Mesenchymal stem cell (in vitro differentiated cells and primary cell): Measurements from ENCODE around the gene CD46.

Experiments
- DNase-seq: peaks from one replicate; pipeline ENCODE4 v3.0.0-alpha.2; 2013
- H2AFZ ChIP-seq: one replicate; pipeline ENCODE4 v1.6.1; 2013; ENCODE audit warnings: low read depth, mild to moderate bottlenecking, control low read depth, inconsistent platforms, low read length, moderate library complexity
- H2AK5ac ChIP-seq: 2 replicates; pipeline ENCODE4 v1.6.1; 2013; ENCODE audit warnings: low read length, moderate library complexity, mild to moderate bottlenecking, inconsistent platforms; ENCODE audit not compliant: severe bottlenecking
- H2BK120ac ChIP-seq: one replicate; pipeline ENCODE4 v1.6.1; 2013; ENCODE audit warnings: low read depth, mild to moderate bottlenecking, inconsistent platforms, low read length, moderate library complexity
- H2BK12ac ChIP-seq, 2 experiments: one replicate each; pipeline ENCODE4 v1.6.1; 2013; ENCODE audit warnings: inconsistent platforms in 2 of 2, low read length in 2 of 2, mild to moderate bottlenecking in 2 of 2, moderate library complexity in 2 of 2, control low read depth in 1 of 2
- H2BK15ac ChIP-seq: one replicate; pipeline ENCODE4 v1.6.1; 2013; ENCODE audit warnings: mild to moderate bottlenecking, low read depth, inconsistent platforms; ENCODE audit not compliant: poor library complexity, severe bottlenecking
- H2BK5ac ChIP-seq: 2 replicates; pipeline ENCODE4 v1.6.1; 2013; ENCODE audit warnings: low read depth, mild to moderate bottlenecking, low read length, control low read depth, inconsistent platforms; ENCODE audit not compliant: poor library complexity, severe bottlenecking
- H3K14ac ChIP-seq, 2 experiments: one replicate each; pipeline ENCODE4 v1.6.1; 2013; ENCODE audit warnings: inconsistent platforms in 2 of 2, low read length in 2 of 2, control low read depth in 1 of 2, mild to moderate bottlenecking in 1 of 2, moderate library complexity in 1 of 2
- H3K18ac ChIP-seq, 2 experiments: one replicate each; pipeline ENCODE4 v1.6.1; 2013; ENCODE audit warnings: inconsistent platforms in 2 of 2, low read length in 2 of 2, control low read depth in 1 of 2, low read depth in 1 of 2, mild to moderate bottlenecking in 1 of 2
- H3K23ac ChIP-seq, 2 experiments: one replicate each; pipeline ENCODE4 v1.6.1; 2013; ENCODE audit warnings: inconsistent platforms in 2 of 2, low read length in 2 of 2, mild to moderate bottlenecking in 2 of 2, moderate library complexity in 2 of 2, control low read depth in 1 of 2
- H3K27ac ChIP-seq: 2 replicates; pipeline ENCODE4 v1.5.1; 2013; ENCODE audit warnings: mild to moderate bottlenecking, moderate library complexity, low read length, control low read depth, inconsistent platforms; ENCODE audit not compliant: poor library complexity, severe bottlenecking
- H3K27me3 ChIP-seq, 2 experiments: 2 replicates each; pipeline versions ENCODE4 v1.6.1 to v1.7.0; 2013; ENCODE audit warnings: low read length in 2 of 2, mild to moderate bottlenecking in 2 of 2, moderate library complexity in 2 of 2, control low read depth in 1 of 2, inconsistent platforms in 1 of 2; ENCODE audit not compliant: control insufficient read depth in 1 of 2, insufficient read depth in 1 of 2
- H3K36me3 ChIP-seq, 2 experiments: 2 replicates each; pipeline versions ENCODE4 v1.6.1 to v1.7.0; 2013; ENCODE audit warnings: low read length in 2 of 2, control low read depth in 1 of 2, inconsistent platforms in 1 of 2, low read depth in 1 of 2, mild to moderate bottlenecking in 1 of 2; ENCODE audit not compliant: insufficient read depth in 2 of 2, control insufficient read depth in 1 of 2
- H3K4ac ChIP-seq, 2 experiments: one replicate each; pipeline ENCODE4 v1.6.1; 2013; ENCODE audit warnings: inconsistent platforms in 2 of 2, low read length in 2 of 2, mild to moderate bottlenecking in 2 of 2, moderate library complexity in 2 of 2, control low read depth in 1 of 2, low read depth in 1 of 2
- H3K4me1 ChIP-seq: 2 replicates; pipeline ENCODE4 v1.6.1; 2013; ENCODE audit warnings: low read depth, low read length, control low read depth; ENCODE audit not compliant: control insufficient read depth, insufficient read depth
- H3K4me2 ChIP-seq: 2 replicates; pipeline ENCODE4 v1.6.1; 2013; ENCODE audit warnings: low read length, mild to moderate bottlenecking, inconsistent platforms; ENCODE audit not compliant: poor library complexity, severe bottlenecking
- H3K4me3 ChIP-seq, 2 experiments: 2 replicates each; pipeline versions ENCODE4 v1.5.1 to v1.7.0; 2013; ENCODE audit warnings: low read length in 2 of 2, mild to moderate bottlenecking in 2 of 2, control low read depth in 1 of 2, low read depth in 1 of 2; ENCODE audit not compliant: insufficient read depth in 1 of 2
- H3K79me1 ChIP-seq: replicated peaks from 2 replicates; pipeline ENCODE4 v1.6.1; 2013; ENCODE audit warnings: mild to moderate bottlenecking, control low read depth, low read length, inconsistent platforms; ENCODE audit not compliant: poor library complexity, severe bottlenecking
- H3K9ac ChIP-seq: 2 replicates; pipeline ENCODE4 v1.7.0; 2013; ENCODE audit warnings: mild to moderate bottlenecking, low read length, moderate library complexity
- H3K9me3 ChIP-seq: 2 replicates; pipeline ENCODE4 v1.7.0; 2013; ENCODE audit warnings: mild to moderate bottlenecking, low read length; ENCODE audit not compliant: control insufficient read depth
- H4K8ac ChIP-seq: one replicate; pipeline ENCODE4 v1.6.1; 2013; ENCODE audit warnings: inconsistent platforms, mild to moderate bottlenecking, low read length, moderate library complexity
- H4K91ac ChIP-seq: one replicate; pipeline ENCODE4 v1.6.1; 2013; ENCODE audit warnings: mild to moderate bottlenecking, low read length, inconsistent platforms
- WGBS: methylation state at CpG from one replicate; pipeline ENCODE4 v1.1.7; 2013; ENCODE audit warnings: mixed read lengths; 5-methylcytosine and 5-hydroxymethylcytosine counted together

CD46 gene

DNA sequence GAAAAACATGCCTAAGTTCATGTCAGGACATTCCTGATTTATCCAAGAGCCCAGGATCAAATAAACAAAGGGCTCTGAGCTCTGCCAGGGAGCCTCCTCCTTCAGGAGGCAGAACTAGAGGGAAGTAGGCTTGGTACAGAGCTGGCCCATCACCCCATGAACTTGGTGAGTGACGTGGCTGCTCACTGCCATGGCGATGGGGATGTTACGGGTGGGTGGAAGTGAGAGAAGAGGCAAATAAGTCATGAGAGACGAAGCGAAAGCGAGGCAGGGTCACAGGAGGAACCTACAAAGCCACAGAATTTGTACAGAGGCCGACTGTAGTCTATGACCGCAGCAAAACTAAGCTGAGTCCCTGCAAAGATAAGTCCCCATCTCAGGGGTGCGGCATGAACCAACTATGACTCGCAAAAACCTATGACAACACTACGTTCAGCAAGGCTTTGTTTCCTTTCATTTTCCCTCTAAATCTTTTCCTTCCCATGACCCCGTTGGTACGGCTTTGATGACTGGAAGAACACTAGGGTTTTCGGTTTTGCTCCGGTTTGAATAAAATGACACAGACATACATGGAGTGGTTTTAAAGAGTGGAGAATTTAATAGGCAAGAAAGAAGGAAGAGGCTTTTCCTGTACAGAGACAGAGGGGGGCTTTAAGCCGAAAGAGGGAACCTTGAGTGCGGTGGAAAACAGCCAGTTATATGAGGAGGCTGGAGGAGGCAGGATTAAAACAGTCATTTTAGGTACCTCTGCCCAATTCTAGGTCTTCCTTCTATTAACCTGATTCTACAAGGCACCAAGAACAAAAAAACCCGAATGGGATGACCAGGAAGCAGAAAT lies 74.1 kb downstream of the CD46 start:
- Histone ChIP-seq H3K9me3 (no peaks in the 10 kb centered on the region), H4K91ac (peak overlapping the region; percentile 9), H3K14ac (no peak overlapping the region), H2AK5ac (no peak overlapping the region), H4K8ac (peak overlapping the region; percentile 70), H2AFZ (no peak overlapping the region), H2BK12ac (peak overlapping the region in 1 of 2 experiments; percentile 64), H3K4me2 (no peak overlapping the region), H3K27ac (no peak overlapping the region), H2BK5ac (no peak overlapping the region), H3K27me3 (no peaks in the 10 kb centered on the region), H3K23ac (no peak overlapping the region), H3K4me1 (peaks cover 12% of the 10 kb centered on the region), H3K36me3 (peaks cover 3 to 4% of the 10 kb centered on the region in 2 experiments), H2BK15ac (no peak overlapping the region), H3K4me3 (peak overlapping the region in 1 of 2 experiments; percentile 27), H3K79me1 (peaks cover 10% of the 10 kb centered on the region), H2BK120ac (peak overlapping the region; percentile 40), H3K18ac (peak overlapping the region in 1 of 2 experiments; percentile 2), H3K4ac (peak overlapping the region; percentile 7 to 17), H3K9ac (peak overlapping the region; percentile 55)
- peak; percentile 88 for DNase-seq
- 87% methylated on average over 17 of the region's 18 CpGs for WGBS

- no peaks in the 10 kb centered on the region for H3K36me3 ChIP-seq
- H2BK12ac ChIP-seq, result peak overlapping the region; percentile 18 to 37
- peak overlapping the region; percentile 46 to 59 for H3K18ac ChIP-seq
- peaks cover 15% of the 10 kb centered on the region for H3K79me1 ChIP-seq
- H2AK5ac ChIP-seq, result no peak overlapping the region
- no peak overlapping the region for H3K4me2 ChIP-seq
- H2BK15ac ChIP-seq, result peak overlapping the region; percentile 44
- H3K27me3 ChIP-seq, result no peaks in the 10 kb centered on the region
- H4K8ac ChIP-seq, result peak overlapping the region; percentile 70
- peak overlapping the region; percentile 55 for H3K9ac ChIP-seq
- no peak overlapping the region for H4K91ac ChIP-seq
- WGBS, result 71% methylated on average over 18 of the region's 18 CpGs
- no peak overlapping the region for H3K14ac ChIP-seq
- peak overlapping the region; percentile 36 for H2BK120ac ChIP-seq
- H3K27ac ChIP-seq, result no peak overlapping the region
- peak; percentile 34 for DNase-seq
- no peaks in the 10 kb centered on the region for H3K9me3 ChIP-seq
- H3K4me1 ChIP-seq, result peaks cover 12% of the 10 kb centered on the region
- peak overlapping the region; percentile 17 to 57 for H3K4ac ChIP-seq
- no peak overlapping the region for H2AFZ ChIP-seq
- no peak overlapping the region for H3K23ac ChIP-seq
- no peak overlapping the region for H2BK5ac ChIP-seq
- H3K4me3 ChIP-seq, result peak overlapping the region in 1 of 2 experiments; percentile 21
These were observed 75.0 kb downstream of the CD46 start for GRCh38 chr1:207826557-207827487.

GRCh38 chr1:207827488-207827830 lies 75.6 kb downstream of the CD46 start:
- Histone ChIP-seq H3K4me3 (no peak overlapping the region), H3K27ac (no peak overlapping the region), H3K23ac (no peak overlapping the region), H3K36me3 (no peaks in the 10 kb centered on the region), H3K4me1 (peaks cover 12% of the 10 kb centered on the region), H2BK15ac (no peak overlapping the region), H3K27me3 (no peaks in the 10 kb centered on the region), H2AFZ (no peak overlapping the region), H4K8ac (peak overlapping the region; percentile 45), H3K18ac (no peak overlapping the region), H3K4ac (peak overlapping the region; percentile 47 to 57), H3K9ac (no peak overlapping the region), H2BK5ac (no peak overlapping the region), H3K9me3 (no peaks in the 10 kb centered on the region), H2BK12ac (peak overlapping the region in 1 of 2 experiments; percentile 75), H2AK5ac (no peak overlapping the region), H2BK120ac (no peak overlapping the region), H3K14ac (no peak overlapping the region), H3K4me2 (no peak overlapping the region), H3K79me1 (peaks cover 15% of the 10 kb centered on the region), H4K91ac (peak overlapping the region; percentile 41)
- WGBS, result 100% methylated on average over 1 of the region's 2 CpGs
- no peak for DNase-seq

DNA sequence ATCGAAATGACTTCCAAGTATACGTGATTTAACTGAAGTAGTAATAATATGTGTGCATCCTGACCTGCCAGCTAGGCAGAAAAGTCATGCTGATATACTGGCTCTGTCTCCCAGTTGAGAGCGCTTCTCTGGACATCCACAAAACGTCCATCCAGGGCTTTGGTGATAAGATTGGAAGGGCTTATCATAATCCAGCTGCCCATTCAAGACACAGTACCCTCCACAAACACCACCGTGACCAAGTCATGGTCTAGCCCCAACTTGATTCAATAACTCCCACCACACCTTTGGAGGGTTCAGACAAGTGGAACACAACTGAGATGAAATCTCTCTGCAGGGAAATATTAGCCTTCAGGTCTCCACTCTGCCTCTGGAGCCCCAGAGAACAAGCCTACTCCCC lies 76.2 kb downstream of the CD46 start:
- Histone ChIP-seq H3K27me3 (no peaks in the 10 kb centered on the region), H3K4me2 (no peak overlapping the region), H3K27ac (no peak overlapping the region), H2BK12ac (peak overlapping the region in 1 of 2 experiments; percentile 69), H2BK15ac (peak overlapping the region; percentile 26), H3K4me1 (peaks cover 11% of the 10 kb centered on the region), H2AFZ (no peak overlapping the region), H3K79me1 (peaks cover 15% of the 10 kb centered on the region), H3K4ac (no peak overlapping the region), H2BK5ac (no peak overlapping the region), H3K4me3 (no peak overlapping the region), H3K14ac (no peak overlapping the region), H3K9ac (peak overlapping the region; percentile 12), H3K9me3 (no peaks in the 10 kb centered on the region), H2AK5ac (no peak overlapping the region), H3K36me3 (no peaks in the 10 kb centered on the region), H3K18ac (no peak overlapping the region), H3K23ac (no peak overlapping the region), H2BK120ac (no peak overlapping the region), H4K91ac (no peak overlapping the region), H4K8ac (no peak overlapping the region)
- 85% methylated on average over 5 of the region's 5 CpGs for WGBS
- DNase-seq, result no peak
